ENCODE measurements around the gene TMEM43.
A peak's percentile ranks its signal among the peaks of the same experiment; 100 is the strongest.
"Not testable (repeated sequence)": the region's sequence is repeated elsewhere in the genome, so short reads cannot be mapped to it uniquely, and the experiment has no call there.

The TMEM43 gene, protein sequence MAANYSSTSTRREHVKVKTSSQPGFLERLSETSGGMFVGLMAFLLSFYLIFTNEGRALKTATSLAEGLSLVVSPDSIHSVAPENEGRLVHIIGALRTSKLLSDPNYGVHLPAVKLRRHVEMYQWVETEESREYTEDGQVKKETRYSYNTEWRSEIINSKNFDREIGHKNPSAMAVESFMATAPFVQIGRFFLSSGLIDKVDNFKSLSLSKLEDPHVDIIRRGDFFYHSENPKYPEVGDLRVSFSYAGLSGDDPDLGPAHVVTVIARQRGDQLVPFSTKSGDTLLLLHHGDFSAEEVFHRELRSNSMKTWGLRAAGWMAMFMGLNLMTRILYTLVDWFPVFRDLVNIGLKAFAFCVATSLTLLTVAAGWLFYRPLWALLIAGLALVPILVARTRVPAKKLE

DNA sequence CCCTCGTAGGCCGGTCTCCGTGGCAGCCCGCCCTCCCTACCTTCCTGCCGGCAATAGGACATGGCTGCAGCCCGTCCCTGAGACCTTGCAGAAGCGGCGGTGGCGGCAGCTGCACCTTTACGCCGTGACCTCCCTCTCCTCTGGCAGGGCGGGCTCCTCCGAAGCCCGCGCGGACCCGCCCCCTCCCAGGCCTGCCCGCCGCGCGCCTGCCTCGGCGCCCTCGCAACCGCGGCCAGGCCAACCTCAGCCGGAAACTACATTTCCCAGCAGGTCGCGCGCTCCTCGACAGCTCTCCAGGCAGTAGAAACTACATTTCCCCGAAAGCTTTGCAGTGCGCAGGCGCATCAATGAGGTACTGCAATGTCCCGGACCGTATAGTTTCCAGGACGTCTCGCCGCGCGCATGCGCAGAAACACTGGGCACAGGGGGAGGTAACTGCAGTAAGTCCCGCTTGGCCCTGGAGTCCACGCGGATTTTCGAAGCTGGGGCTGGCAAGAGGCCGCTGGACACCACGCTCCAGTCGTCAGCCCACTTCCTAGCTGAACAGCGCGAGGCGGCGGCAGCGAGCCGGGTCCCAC is at the start of gene TMEM43, which contains the start of gene CHCHD4:
Gene TMEM43 (plus strand): TSS at position 438 of the 578 bp plus-strand sequence. CDS start 142 bp downstream, outside the sequence.
Gene CHCHD4 (minus strand): TSS at position 256 of the 578 bp plus-strand sequence. CDS start 194 bp downstream, at position 62.
- H3K4me3 Mint-ChIP-seq = peak within 1 kb of the TSS; percentile 96 to 98
- peak; percentile 97 to 98 for DNase-seq
- H3K9me3 Mint-ChIP-seq = no peaks in the 10 kb centered on the region
- H3K27me3 Mint-ChIP-seq = no peaks in the 10 kb centered on the region
- peak; percentile 93 for ATAC-seq
- peaks cover 66% of the 10 kb centered on the region for H3K4me1 Mint-ChIP-seq
- H3K27ac Mint-ChIP-seq = peak within 1 kb of the TSS; percentile 94 to 97

DNA sequence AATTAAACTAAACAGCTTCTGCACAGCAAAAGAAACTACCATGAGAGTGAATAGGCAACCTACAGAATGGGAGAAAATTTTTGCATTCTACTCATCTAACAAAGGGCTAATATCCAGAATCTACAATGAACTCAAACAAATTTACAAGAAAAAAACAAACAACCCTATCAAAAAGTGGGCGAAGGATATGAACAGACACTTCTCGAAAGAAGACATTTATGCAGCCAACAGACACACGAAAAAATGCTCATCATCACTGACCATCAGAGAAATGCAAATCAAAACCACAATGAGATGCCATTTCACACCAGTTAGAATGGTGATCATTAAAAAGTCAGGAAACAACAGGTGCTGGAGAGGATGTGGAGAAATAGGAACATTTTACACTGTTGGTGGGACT is 49.6 kb upstream of the TMEM43 start:
- H3K4me1 Mint-ChIP-seq, H3K4me3 Mint-ChIP-seq, H3K27ac Mint-ChIP-seq, ATAC-seq, DNase-seq: not testable (repeated sequence)
- peaks cover 16% of the 10 kb centered on the region for H3K27me3 Mint-ChIP-seq
- H3K9me3 Mint-ChIP-seq = peaks cover 11 to 13% of the 10 kb centered on the region in 2 donors

DNA sequence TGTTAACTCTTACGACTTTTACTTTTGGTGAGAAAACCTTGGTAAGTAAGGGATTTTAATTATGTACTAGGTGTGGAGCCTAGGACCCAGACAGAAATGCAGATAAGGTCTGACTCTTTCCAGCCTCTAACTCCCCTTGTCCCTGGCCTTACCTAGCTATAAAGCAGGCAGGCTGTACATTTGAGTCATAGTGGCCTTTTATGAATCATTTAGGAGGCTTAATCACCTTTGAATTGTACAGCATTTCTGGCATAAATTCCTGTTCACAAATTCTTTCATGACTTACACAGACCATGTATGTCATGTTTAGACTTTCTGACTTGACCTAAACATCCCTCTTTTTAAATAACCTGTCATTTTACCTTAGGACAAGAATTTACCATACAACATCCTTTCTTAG is 47.5 kb upstream of the TMEM43 start:
- H3K9me3 Mint-ChIP-seq = peaks cover 11 to 16% of the 10 kb centered on the region in 2 donors
- peaks cover 6% of the 10 kb centered on the region for H3K4me1 Mint-ChIP-seq
- peaks cover 10% of the 10 kb centered on the region for H3K27me3 Mint-ChIP-seq
- no peak overlapping the region for H3K4me3 Mint-ChIP-seq
- H3K27ac Mint-ChIP-seq = no peak overlapping the region
- DNase-seq (no peak), ATAC-seq (no peak)

DNA sequence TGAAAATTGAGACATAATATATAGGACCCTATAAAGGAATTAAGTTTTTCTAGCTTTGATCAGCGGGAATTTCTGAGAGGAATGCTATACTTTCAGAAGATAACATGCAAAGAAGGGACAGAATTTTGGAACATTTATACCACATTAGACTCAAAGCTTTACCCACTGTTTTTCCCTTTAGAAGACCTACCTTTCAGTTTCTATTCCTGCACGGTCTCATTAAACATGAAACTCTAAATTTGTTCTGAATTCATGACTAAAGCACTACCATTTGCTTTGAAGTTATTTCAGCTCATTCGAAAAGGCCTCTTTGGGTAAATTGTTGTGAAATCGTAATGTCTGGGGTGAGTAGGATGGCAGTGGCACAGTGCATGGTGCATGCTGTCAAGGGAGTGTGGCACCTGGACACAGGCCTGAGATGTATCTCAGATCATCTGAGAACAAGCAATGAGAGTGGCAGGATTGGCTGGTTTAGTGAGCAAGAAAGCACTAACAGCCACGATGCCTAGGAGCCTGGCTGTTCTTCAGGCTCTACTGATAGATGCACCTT is 42.7 kb upstream of the TMEM43 start:
- Mint-ChIP-seq H3K27me3 (peaks cover 17% of the 10 kb centered on the region), H3K9me3 (peaks cover 17 to 23% of the 10 kb centered on the region in 2 donors), H3K4me1 (peaks cover 13% of the 10 kb centered on the region), H3K4me3 (peak overlapping the region; percentile 8 to 9), H3K27ac (no peak overlapping the region)
- ATAC-seq (peak; percentile 96), DNase-seq (peak in 1 of 2 donors; percentile 28)

DNA sequence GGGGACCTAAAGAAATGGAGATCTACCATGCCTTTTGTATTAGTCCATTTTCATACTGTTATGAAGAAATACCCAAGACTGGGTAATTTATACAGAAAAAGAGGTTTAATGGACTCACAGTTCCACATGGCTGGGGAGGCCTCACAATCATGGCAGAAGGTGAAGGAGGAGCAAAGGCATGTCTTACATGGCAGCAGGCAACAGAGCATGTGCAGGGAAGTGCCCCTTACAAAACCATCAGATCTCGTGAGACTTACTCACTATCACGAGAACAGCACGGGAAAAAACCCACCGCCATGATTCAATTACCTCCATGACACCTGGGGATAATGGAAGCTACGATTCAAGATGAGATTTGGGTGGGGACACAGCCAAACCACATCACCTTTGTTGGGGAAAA is 37.4 kb upstream of the TMEM43 start:
- Mint-ChIP-seq H3K27me3 (peaks cover 34% of the 10 kb centered on the region), H3K9me3 (peaks cover 17 to 31% of the 10 kb centered on the region in 2 donors)
- not testable (repeated sequence) for ATAC-seq, DNase-seq, H3K27ac Mint-ChIP-seq, H3K4me3 Mint-ChIP-seq, H3K4me1 Mint-ChIP-seq

DNA sequence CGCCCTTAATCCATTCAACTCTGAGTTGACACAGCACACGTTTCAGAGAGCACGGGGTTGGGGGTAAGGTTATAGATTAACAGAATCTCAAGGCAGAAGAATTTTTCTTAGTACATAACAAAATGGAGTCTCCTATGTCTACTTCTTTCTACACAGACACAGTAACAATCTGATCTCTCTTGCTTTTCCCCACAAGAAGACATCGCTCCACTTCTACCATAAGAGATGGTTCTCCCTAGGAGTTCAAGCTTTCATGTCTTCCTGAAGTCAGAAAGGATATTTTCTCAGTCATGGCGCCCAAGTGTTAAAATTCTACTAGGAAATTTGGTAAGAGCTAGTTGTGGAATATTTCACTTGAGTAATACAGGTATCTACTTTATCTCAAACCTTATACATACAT is 32.9 kb upstream of the TMEM43 start:
- Mint-ChIP-seq H3K27me3 (peaks cover 44% of the 10 kb centered on the region), H3K9me3 (peaks cover 13 to 27% of the 10 kb centered on the region in 2 donors)
- not testable (repeated sequence) for H3K4me1 Mint-ChIP-seq, H3K27ac Mint-ChIP-seq, H3K4me3 Mint-ChIP-seq, DNase-seq, ATAC-seq

DNA sequence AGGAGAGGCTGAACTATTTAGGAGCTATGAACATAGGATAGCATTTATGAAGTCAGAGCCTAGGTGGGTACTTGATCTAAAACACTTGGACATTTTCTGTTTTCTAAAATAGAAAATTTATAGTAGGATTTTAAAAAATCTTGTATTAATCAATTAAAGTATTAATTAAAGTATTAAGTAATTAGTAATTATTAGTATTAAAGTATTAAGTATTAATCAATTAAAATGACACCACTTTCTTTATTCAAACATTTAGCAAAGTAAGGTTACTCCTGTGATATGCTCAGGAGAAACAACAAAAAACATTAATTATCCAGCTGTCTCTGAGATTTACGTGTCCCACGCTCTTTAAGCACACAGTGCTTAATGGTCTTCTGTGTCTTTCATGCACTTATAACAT is 32.4 kb upstream of the TMEM43 start:
- no peaks in the 10 kb centered on the region for H3K4me1 Mint-ChIP-seq
- no peak overlapping the region for H3K4me3 Mint-ChIP-seq
- no peak for ATAC-seq
- DNase-seq = no peak
- peaks cover 42% of the 10 kb centered on the region for H3K27me3 Mint-ChIP-seq
- peaks cover 8 to 22% of the 10 kb centered on the region in 2 donors for H3K9me3 Mint-ChIP-seq
- no peak overlapping the region for H3K27ac Mint-ChIP-seq

DNA sequence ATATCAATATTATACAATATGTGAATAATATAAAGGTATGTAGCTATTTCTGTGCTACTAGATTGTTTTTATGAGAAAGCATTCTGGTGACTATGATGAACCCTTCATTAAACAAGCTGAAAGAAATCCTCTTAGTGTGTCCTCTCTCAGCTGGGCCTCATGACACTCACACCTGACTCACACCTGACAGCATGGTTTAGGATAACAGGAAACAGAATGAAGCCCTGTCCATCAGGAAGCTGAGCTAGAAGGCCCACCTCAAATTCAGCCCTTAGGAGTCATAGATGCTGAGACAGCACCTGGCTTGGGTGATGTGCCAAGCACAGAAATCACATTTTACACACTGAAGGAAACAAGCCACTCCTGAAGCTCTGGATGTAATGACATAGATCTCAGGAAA is 31.0 kb upstream of the TMEM43 start:
- ATAC-seq (no peak), DNase-seq (no peak)
- peaks cover 5 to 19% of the 10 kb centered on the region in 2 donors for H3K9me3 Mint-ChIP-seq
- H3K27ac Mint-ChIP-seq = peak overlapping the region in 1 of 2 donors; percentile 14
- peaks cover 46% of the 10 kb centered on the region for H3K27me3 Mint-ChIP-seq
- no peak overlapping the region for H3K4me3 Mint-ChIP-seq
- no peaks in the 10 kb centered on the region for H3K4me1 Mint-ChIP-seq

DNA sequence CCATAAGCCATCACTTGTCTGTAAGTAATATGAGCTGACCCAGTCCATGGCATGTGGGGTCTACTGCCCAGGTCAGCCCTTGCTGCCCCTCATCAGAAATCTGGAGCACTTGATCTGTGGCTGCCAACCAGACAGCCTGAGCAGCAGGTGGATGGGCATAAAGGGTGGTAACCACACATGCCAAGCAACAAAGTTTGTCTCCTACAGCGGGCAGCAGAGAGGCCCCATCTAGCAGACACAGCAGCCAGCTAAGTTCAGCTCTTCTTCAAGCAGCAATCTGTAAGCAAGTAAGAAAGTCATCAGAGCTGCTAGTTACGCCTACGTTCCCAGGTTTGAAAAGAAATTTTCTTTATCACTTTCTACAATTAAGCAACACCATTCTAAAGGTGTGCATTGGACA is 28.1 kb upstream of the TMEM43 start:
- H3K27me3 Mint-ChIP-seq = peaks cover 30% of the 10 kb centered on the region
- no peak overlapping the region for H3K27ac Mint-ChIP-seq
- no peak for DNase-seq
- no peaks in the 10 kb centered on the region for H3K4me1 Mint-ChIP-seq
- no peak overlapping the region for H3K4me3 Mint-ChIP-seq
- no peak for ATAC-seq
- H3K9me3 Mint-ChIP-seq = peaks cover 5 to 11% of the 10 kb centered on the region in 2 donors

DNA sequence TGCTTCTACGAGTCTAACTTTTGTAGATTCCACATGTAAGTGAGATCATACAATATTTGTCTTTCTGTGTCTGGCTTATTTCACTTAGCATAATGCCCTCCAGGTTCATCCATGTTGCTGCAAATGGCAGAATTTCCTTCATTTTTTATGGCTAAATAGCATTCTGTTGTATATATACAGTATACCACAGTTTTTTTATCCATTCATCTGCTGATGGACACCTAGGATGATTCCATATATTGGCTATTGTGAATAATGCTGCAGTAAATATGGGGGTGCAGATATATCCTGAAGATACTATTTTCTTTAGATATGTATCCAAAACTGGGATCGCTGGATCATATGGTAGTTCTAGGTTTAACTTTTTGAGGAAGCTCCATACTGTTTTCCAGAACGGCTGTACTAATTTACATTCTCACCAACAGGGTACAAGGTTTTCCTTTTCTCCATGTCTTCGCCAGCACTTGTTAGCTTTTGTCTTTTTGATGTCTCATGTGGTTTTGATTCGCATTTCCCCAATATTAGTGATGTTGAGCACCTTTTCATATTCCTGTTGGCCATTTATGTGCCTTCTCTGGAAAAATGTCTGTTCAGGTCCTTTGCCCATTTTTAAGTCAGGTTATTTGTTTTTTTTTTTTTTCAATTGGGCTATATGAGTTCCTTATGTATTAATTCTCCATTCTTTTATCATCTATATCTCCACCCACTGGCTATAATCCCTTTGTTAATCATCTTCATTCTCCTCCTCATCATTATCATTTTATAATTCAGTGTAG is 27.0 kb upstream of the TMEM43 start:
- H3K27me3 Mint-ChIP-seq = peaks cover 30% of the 10 kb centered on the region
- H3K4me3 Mint-ChIP-seq = no peak overlapping the region
- no peaks in the 10 kb centered on the region for H3K4me1 Mint-ChIP-seq
- H3K9me3 Mint-ChIP-seq = peaks cover 5 to 11% of the 10 kb centered on the region in 2 donors
- H3K27ac Mint-ChIP-seq = no peak overlapping the region
- DNase-seq (no peak), ATAC-seq (no peak)

DNA sequence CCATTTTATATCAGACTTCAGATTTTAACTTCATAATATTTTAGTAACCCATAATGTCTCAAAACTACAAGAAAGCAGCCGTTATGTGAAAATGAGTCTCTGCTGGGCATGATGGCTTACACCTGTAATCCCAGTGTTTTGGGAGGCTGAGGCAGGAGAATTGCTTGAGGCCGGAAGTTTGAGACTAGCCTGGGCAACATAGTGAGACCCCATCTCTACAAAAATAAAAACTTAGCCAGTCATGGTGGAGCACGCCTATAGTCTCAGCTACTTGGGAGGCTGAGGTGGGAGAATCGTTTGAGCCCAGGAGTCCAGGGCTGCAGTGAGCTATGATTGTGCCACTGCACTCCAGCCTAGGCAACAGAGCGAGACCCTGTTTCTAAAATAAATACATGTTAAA is 15.0 kb upstream of the TMEM43 start:
- not testable (repeated sequence) for H3K4me1 Mint-ChIP-seq, H3K4me3 Mint-ChIP-seq, ATAC-seq

DNA sequence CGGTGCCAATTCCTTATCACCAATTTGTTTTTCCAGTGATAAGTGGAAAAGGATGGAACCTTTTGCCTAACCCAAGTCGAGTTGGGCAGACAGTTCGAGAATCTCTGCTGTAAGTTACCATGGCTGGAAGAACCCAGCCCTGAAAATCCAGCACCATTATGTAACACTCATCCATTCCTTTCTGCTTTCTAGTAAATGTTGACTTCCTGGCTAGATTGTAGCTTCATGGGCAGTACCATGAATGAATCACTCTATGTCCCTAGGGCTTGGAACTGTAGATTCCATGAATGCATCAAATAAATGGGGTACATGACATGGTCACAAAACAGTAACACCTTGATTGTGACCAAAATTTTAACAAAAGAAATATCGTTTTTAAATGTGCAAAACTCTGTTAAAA is 14.2 kb upstream of the TMEM43 start:
- no peak for DNase-seq

More for the DNA sequence above, 15.0 kb upstream of the TMEM43 start:
- not testable (repeated sequence) for H3K27ac Mint-ChIP-seq, DNase-seq, H3K27me3 Mint-ChIP-seq, H3K9me3 Mint-ChIP-seq

DNA sequence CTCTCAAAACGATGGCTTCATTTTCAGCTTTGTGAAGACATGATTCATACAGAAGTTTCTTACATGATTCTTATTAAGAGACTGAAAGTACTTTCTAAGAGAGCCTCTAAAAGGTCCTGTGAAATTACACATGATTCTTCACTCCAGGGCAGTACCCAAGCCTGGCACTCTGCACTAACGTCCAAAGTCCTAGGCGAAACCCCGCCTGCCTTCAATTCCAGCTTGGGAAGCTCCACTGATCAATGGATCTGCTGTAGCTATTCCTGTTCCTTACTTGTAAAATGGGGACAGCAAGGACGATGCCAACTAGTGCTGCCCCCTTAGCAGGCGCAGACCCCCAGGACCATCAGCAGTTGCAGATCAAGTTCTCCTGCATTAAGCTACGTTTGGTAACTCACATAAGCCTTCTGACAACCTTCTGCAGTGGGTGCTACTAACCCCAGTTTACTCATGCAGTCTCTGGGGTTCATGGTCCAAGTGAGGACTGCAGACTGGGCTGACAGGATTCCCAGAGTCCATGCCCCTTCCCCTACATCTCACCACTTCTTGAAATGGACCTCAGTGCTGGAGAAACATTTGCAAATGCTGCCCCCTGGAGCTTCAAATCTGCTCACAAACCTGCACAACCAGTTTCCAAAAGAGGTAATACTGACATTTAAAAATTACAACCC is 10.8 kb upstream of the TMEM43 start:
- Mint-ChIP-seq H3K4me3 (no peak overlapping the region), H3K9me3 (no peaks in the 10 kb centered on the region), H3K27ac (no peak overlapping the region), H3K27me3 (no peaks in the 10 kb centered on the region), H3K4me1 (peaks cover 5% of the 10 kb centered on the region)
- DNase-seq (no peak), ATAC-seq (no peak)

More for the DNA sequence above, 14.2 kb upstream of the TMEM43 start:
- Mint-ChIP-seq H3K4me1 (no peaks in the 10 kb centered on the region), H3K27ac (peak overlapping the region in 1 of 2 donors; percentile 5), H3K27me3 (no peaks in the 10 kb centered on the region), H3K9me3 (no peaks in the 10 kb centered on the region), H3K4me3 (no peak overlapping the region)
- ATAC-seq = no peak

DNA sequence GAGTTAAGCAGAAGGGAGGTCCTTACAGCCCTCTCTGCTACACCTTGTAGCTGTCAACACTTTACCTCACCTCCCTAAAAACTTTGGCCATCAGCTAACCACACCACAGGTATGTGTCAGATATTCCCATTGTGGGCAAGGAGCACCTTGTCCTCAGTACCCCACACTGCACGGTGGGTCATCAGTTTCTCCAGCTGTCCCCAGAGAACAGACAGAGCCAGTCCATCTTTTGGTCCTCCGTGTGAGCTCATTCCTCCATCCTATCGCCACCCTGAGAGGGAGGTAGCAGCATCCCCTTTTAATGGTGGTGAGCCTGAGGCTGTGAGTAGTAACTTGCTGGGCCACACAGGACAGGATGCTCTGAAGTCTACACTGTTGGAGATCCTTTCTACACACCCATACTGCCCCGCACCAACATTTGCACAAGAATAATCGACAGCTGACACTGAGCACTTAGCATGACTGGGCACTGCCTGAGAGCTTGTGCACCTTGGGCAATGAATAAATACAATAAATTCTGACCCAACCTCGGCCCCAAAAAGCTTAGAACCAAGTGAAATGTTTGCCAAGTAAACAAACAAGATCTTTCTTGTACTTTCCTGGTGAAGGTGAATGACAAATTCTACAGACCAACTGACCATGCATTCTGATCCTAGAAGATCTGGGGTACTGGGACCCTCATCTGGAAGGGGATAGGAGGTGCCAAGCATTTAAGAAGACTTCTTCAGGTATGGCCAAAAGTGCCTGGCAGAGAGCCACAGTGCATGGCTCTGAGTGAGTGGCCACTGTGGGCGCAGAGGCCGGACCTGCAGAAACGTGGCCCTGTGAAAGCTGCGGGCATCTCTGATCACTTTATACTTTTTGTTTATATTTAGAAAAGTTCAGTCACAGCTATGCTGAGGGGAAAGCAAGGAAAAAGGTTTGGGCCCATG is 7.1 kb upstream of the TMEM43 start:
- no peak overlapping the region for H3K4me3 Mint-ChIP-seq
- H3K27ac Mint-ChIP-seq = peak overlapping the region in 1 of 2 donors; percentile 89
- no peak for ATAC-seq
- peaks cover 32% of the 10 kb centered on the region for H3K4me1 Mint-ChIP-seq
- H3K9me3 Mint-ChIP-seq = no peaks in the 10 kb centered on the region
- no peaks in the 10 kb centered on the region for H3K27me3 Mint-ChIP-seq
- DNase-seq = no peak
